ENCODE data around the gene AKR1C3.

DNA sequence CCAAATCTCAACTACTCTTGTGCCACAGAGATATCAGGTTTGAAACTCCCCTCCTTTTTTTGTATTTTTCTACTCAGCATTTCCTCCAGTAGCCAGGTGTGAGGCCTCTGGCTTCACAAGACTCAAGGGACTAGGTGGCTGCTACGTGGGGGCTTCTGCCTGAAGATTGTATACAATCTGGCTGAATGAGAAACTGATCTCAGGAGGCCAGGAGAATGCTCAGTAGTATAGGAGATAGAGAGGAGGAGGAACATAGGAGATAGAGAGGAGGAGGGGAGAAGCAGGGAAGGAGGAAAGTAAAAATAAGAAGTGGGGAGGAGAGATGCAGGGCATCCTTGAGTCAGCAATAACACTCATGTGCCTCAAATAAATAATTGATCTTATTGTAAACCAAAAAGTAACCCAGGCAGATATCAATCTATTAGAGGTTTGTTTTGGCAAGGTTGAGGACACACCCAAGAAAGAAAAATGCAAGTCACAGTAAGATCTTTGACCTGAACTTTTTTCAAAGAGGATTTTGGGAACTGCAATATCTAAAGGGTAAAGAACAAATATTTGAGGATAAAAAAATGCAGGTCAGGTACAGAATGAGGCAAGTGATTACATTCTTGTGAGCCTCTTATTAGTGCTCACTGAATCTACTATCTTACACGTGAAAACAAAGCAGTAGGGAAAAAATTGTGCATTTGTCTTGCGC lies 53.9 kb downstream of the AKR1C3 start:
- TF ChIP-seq, protein P1, sequence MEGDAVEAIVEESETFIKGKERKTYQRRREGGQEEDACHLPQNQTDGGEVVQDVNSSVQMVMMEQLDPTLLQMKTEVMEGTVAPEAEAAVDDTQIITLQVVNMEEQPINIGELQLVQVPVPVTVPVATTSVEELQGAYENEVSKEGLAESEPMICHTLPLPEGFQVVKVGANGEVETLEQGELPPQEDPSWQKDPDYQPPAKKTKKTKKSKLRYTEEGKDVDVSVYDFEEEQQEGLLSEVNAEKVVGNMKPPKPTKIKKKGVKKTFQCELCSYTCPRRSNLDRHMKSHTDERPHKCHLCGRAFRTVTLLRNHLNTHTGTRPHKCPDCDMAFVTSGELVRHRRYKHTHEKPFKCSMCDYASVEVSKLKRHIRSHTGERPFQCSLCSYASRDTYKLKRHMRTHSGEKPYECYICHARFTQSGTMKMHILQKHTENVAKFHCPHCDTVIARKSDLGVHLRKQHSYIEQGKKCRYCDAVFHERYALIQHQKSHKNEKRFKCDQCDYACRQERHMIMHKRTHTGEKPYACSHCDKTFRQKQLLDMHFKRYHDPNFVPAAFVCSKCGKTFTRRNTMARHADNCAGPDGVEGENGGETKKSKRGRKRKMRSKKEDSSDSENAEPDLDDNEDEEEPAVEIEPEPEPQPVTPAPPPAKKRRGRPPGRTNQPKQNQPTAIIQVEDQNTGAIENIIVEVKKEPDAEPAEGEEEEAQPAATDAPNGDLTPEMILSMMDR (IDR thresholded peaks at IDR 0.05), result no peak
- TF ChIP-seq EP300 (IDR thresholded peaks at IDR 0.05), result no peak
